ENCODE measurements around the gene STAT1.
"Not testable (repeated sequence)": the region's sequence is repeated elsewhere in the genome, so short reads cannot be mapped to it uniquely, and the experiment has no call there.

Gene STAT1

DNA sequence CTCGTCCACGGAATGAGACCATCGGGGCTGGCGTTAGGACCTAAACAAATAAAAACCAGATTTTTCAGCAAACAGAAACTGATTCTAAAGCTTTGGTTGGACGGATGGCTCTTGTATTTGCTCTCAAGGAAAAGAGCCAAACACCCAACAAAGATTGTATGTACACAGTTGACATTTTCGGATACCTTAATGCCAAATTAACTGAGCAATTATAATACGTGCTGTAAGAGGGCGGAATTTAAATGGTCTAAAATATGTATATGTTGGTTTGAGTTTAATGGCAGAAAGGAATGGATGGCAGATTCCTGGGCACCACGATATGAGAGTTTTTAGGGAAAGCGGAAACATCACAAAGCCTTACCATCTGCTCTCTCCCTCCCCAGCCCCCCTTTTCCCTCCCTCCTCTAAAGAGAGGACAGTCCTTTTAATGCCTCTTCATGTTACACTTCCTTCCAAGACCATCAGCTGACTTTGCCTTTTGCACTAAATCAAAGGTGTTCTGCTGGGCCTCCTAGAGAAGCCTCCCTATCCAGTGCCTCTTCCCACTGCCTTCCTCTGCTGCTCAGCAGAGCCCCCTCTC, 33.3 kb downstream of the STAT1 start:
- no peak for DNase-seq

DNA sequence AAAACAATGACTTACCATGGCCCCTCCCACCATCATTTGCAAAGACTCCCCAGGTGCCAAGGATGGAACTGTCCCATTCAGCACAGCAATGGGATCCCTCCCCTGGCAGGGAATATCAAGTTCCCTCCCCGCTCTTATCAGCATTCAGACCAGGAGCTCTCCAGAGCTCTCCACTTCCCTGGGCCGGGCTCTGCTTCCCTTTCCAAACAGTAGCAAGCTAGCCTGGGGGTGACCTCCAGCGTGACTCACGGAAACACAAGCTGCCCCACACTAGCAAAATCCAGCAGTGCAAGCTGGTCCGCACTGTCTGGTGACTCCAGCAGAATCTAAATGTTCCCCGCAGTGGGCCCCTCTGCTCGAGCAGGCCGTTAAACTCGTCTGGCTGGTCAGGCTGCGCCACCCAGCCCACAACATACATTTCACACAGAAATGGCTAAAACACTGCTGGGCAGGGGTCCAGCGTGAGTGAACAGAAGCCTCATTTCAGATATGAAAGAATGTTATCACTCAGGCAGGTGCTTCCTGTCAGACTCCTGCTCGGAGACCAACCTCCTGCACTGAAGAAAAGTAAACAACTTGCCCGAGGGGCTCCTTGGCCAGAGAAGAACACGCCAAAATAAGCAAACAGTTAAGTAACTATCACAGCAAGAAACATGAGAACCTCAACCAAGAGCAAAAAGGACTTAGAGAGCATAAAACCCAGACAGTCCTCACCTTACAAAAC, 33.9 kb downstream of the STAT1 start:
- no peak for DNase-seq

DNA sequence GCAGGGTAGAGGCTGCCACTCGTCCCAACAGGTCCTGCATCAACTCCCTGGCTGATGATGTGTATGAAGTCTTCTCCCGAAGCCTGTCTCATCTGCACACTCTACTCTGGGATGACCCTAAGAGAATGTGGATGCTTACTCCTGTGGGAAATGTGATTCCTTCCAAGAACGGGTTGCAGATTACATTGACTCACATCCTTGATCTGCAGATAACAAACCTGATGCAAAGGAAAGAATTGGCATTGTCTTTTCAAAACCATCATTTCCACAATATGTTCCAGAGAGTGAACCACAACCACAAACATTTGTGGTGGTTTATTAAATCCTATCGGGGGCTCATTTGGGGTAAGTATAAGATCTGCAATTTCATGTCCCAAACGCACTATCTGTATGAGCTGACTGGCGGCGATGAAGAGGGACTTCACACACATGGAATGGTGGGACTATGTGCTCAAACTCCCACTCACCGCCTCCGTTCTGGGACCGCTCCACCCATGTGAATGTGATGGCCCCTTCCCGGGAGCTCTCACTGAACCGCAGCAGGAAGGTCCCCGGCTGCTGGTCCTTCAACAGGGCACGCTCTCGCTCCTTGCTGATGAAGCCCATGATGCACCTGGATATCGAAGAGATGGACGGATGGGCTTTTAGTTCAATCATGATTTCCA, 35.5 kb downstream of the STAT1 start:
- DNase-seq = no peak

GRCh38 chr2:190977505-190977904, 36.5 kb downstream of the STAT1 start:
- no peak for DNase-seq

- DNase-seq = no peak
These were observed 37.5 kb downstream of the STAT1 start for GRCh38 chr2:190976521-190976920.

DNA sequence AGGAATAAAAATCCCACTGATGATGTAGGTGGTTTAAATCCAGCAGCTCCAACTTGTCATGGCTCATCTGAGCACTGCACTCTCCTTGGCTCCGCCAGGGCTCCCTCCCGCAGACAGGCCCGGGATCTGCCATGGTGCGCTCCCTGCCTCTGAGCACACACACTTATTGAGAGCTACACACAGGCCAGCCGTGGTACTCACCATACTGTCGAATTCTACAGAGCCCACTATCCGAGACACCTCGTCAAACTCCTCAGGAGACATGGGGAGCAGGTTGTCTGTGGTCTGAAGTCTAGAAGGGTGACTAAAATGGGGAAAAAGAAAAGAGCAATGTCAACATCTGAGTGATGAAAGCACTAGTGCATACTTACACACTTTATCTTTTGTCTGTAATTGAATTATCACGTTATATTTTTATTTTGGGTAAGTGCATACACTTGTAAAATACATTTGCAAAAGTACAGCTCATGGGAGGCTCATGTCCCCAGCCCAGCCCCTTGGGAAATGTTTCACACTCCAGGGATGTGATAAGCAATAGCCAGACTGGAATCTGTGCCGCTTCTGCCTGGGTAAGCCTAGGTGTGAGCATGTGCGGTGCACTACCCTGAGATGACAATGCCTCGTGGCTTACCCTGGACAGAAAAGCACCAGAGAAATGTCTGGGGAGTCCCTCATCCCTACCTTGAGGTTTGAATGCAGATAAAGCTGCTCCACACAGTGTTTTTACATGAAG, 39.2 kb downstream of the STAT1 start:
- no peak for DNase-seq

DNA sequence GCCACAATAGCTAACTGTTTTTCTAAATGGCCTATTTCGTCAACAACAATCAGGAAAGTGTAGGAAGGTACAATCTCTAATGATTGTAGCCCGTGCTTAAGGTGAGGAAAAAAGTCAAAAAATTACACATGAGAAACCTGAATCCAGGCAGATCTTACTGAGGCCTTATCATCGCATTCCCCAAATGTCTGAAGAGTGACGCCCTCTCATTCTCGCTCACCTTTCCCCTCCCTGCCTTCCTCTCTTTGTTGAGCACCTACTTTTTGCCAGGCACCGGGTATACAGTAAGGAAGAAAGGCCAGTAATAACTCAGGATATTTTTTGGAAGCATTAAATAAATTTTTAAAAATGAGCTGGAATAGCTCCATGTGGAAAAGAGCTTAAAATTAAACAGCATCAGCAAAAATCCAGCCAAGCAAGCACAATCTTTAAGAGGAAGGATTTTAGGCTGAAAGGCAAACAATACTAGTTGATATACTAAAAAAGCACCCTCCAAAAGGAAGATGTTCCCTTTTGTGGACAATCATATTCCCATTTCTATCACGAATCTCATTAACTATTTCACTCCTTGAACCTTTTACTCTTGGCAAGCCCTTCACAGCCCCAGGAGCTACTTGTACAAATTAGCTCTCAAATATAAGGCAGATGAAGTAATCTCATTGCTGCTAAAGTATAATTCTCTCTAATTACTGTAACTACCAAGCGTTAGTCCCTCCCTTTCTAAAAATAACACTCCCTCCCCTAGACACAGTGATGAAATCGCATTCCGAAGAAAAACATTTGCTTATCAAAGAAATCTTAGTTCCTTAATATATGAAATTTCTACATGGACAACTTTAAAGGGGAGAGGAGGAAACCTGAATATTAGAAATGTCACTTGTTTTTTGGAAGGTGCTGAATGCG, 40.0 kb downstream of the STAT1 start:
- no peak for DNase-seq

- DNase-seq = no peak
These were observed 40.7 kb downstream of the STAT1 start for GRCh38 chr2:190973262-190973661.

- no peak for DNase-seq
These were observed 41.1 kb downstream of the STAT1 start for GRCh38 chr2:190972846-190973245.

- no peak for DNase-seq
These were observed 41.8 kb downstream of the STAT1 start for GRCh38 chr2:190972213-190972612.

- DNase-seq = no peak
These were observed 43.0 kb downstream of the STAT1 start for GRCh38 chr2:190970873-190971506.

GRCh38 chr2:190970160-190970559, 43.8 kb downstream of the STAT1 start:
- no peak for DNase-seq

- DNase-seq = no peak
These were observed 45.4 kb downstream of the STAT1 start for GRCh38 chr2:190968522-190968921.

GRCh38 chr2:190965580-190966222, 48.3 kb downstream of the STAT1 start:
- DNase-seq = no peak

GRCh38 chr2:190964170-190964795, 49.7 kb downstream of the STAT1 start:
- no peak for DNase-seq

GRCh38 chr2:190963088-190963487, 50.9 kb downstream of the STAT1 start:
- DNase-seq = no peak

- no peak for DNase-seq
These were observed 52.0 kb downstream of the STAT1 start for GRCh38 chr2:190961918-190962487.

DNA sequence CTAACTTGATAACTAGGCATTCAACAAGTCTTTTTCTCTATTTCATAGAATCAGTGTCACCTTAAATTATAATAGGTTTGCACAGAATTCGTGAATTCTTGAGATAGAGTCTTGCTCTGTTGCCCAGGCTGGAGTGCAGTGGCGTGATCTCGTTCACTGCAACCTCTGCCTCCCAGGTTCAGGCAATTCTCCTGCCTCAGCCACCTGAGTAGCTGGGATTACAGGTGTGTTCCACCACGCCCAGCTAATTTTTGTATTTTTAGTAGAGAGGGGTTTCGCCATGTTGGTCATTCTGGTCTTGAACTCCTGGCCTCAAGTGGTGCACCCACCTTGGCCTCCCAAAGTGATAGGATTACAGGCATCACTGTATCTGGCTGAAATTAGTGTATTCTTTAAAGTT, 52.9 kb downstream of the STAT1 start:
- DNase-seq = not testable (repeated sequence)

DNA sequence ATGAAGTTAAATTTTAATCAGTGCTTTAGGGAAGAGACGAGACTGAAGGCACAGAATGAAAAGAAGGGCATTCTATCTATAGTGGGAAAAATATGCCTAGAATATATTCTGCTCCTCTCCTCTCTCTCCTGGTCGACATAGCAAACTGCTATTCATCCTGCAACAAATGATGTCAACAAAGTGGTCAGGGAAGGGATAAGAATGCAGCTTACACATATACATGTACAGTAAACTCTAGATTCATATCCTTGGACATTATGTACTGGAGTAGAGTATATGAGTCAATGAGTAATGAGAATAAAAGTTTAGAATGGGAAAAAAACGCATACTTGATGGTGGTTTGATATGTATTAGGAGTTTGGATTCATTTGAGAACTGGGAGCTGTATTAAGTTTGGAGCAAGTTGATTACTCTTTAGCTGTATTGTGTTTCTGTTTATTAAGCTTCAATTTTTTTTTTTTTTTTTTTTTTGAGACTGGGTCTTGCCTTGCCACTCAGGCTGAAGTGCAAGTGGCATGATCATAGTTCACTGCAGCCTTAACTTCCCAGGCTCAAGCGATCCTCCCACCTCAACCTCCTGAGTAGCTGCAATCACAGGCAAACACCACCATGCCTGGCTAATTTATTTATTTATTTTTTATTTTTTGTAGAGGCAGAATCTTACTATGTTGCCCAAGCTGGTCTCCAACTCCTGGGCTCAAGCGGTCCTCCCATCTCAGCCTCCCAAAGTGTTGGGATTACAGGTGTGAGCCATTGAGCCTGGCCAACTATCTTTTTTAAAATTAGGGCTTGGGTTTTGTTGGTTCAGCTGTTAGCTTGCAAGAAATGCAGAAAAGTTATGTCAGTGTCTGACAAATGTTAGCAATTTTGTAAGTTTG, 53.8 kb downstream of the STAT1 start:
- no peak for DNase-seq

DNA sequence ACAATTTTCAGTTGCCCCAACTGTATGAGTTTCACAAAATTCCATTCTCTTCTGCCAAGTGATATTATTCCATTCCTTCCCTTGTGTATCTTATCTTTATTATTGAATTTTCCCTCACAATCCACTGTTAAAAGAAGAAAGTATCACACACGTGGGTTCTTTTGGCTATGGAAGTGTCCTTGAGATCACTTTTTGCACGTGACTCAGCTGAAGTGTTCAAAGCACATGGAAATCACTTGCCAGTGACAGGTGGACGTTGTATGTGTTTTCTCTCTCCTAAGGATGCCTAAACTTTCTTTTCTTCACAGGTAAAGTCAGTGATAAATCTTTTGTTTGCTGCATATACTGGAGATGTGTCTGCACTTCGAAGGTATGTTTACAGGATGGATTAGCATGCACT, 60.7 kb downstream of the STAT1 start:
- no peak for DNase-seq
